CD4-positive, alpha-beta T cell treated with Interleukin-21 for 1 hour (primary cell): ENCODE measurements around the gene CEL.

Source experiments
- DNase-seq: peaks from one replicate; pipeline ENCODE4 v3.0.0-alpha.2; 2020

CEL gene

GRCh38 chr9:133119103-133119845 lies 57.5 kb downstream of the CEL start:
- no peak for DNase-seq

DNA sequence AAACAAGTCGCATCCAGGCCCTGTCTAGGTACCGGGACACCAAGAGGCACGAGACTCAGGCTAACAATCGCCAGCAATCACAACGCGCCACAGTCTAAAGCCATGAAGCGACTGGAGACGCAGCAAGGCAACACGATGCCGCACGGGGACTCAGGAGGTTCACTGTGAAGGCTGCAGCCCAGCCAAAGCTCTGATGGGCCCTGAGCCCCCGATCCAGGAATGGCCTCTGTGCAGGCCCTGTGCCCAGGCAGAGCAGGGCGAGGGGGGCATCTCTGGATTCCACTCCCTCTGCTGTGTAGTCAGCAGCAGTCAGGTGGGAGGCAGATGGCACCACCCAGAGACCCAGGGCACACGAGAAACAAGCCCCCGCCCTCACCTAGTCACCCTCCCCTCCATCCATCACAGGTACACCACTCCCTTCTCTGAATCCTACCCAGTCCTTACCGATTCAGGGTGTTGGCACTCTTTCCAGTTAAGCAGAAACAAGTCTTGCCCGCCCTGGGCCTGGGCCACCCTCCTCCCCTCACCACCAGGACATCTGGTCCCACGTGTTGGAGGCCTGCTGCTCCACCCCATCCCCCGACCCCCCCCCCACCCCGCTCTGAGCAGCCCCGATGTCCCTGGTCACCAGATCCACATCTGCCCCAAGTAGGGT lies 58.2 kb downstream of the CEL start:
- no peak for DNase-seq

- DNase-seq, result no peak
These were observed 58.9 kb downstream of the CEL start for GRCh38 chr9:133120501-133121197.
